Neural crest cell (in vitro differentiated cells): ENCODE data around the gene HDAC4. TPM values are rescaled to one million over a fixed set of nuclear protein-coding genes. Genes with fewer than 3 reads are reported as not detected.
A peak's percentile ranks its signal among the peaks of the same experiment; 100 is the strongest.

Source experiments
- DNase-seq: peaks from one replicate; pipeline ENCODE4 v3.0.0; 2021; ENCODE audit warnings: low read depth, mixed read lengths, low spot score
- H3K27ac Mint-ChIP-seq: one replicate; pipeline ENCODE4 v1.8.0; 2021; ENCODE audit warnings: mild to moderate bottlenecking, mixed read lengths; ENCODE audit not compliant: unreplicated experiment
- H3K27me3 Mint-ChIP-seq: 2 replicates; pipeline ENCODE4 v1.8.0; 2021; ENCODE audit warnings: low read depth, mild to moderate bottlenecking, mixed read lengths
- H3K36me3 Mint-ChIP-seq: 2 replicates; pipeline ENCODE4 v1.8.0; 2021; ENCODE audit warnings: low read depth, mild to moderate bottlenecking, mixed read lengths
- H3K4me1 Mint-ChIP-seq: 2 replicates; pipeline ENCODE4 v1.8.0; 2021; ENCODE audit warnings: mixed read lengths
- H3K4me3 Mint-ChIP-seq: one replicate; pipeline ENCODE4 v1.8.0; 2021; ENCODE audit warnings: mild to moderate bottlenecking, mixed read lengths
- H3K9me3 Mint-ChIP-seq: 2 replicates; pipeline ENCODE4 v1.8.0; 2021; ENCODE audit warnings: mixed read lengths
- CTCF ChIP-seq: fragments of 200-600 bp; sonication (generic); conservative IDR thresholded peaks from 2 replicates; pipeline ENCODE4 v1.5.0; 2021; ENCODE audit warnings: antibody characterized with exemption, mild to moderate bottlenecking
- total RNA-seq: library from RNA; stranded (reverse); gene quantifications from 2 replicates; pipeline ENCODE4 v1.2.1, GENCODE V29; 2021

Gene HDAC4
- total RNA-seq, 1 donor from 2014 or later: 52.1 TPM

- no peak overlapping the region for H3K27ac Mint-ChIP-seq
- DNase-seq: no peak
Observed at GRCh38 chr2:239388236-239389151, 12.3 kb downstream of the HDAC4 start.

GRCh38 chr2:239387811-239388210 is 13.0 kb downstream of the HDAC4 start:
- Mint-ChIP-seq H3K27me3 (no peaks in the 10 kb centered on the region), H3K9me3 (no peaks in the 10 kb centered on the region), H3K4me1 (peaks cover 21% of the 10 kb centered on the region), H3K27ac (no peak overlapping the region), H3K4me3 (no peak overlapping the region), H3K36me3 (peaks cover 23% of the 10 kb centered on the region)
- DNase-seq: no peak
- TF ChIP-seq CTCF: no peak

More at GRCh38 chr2:239388236-239389151, 12.3 kb downstream of the HDAC4 start:
- no peak overlapping the region for H3K4me3 Mint-ChIP-seq
- H3K9me3 Mint-ChIP-seq: no peaks in the 10 kb centered on the region
- peaks cover 22% of the 10 kb centered on the region for H3K4me1 Mint-ChIP-seq
- TF ChIP-seq CTCF: no peak
- H3K27me3 Mint-ChIP-seq: no peaks in the 10 kb centered on the region
- peaks cover 19% of the 10 kb centered on the region for H3K36me3 Mint-ChIP-seq

- Mint-ChIP-seq H3K27me3 (no peaks in the 10 kb centered on the region), H3K27ac (peak overlapping the region; percentile 83), H3K9me3 (no peaks in the 10 kb centered on the region), H3K4me3 (no peak overlapping the region), H3K4me1 (peaks cover 26% of the 10 kb centered on the region), H3K36me3 (peaks cover 23% of the 10 kb centered on the region)
- no peak for TF ChIP-seq CTCF
- DNase-seq: no peak
Observed at GRCh38 chr2:239386872-239387445, 13.9 kb downstream of the HDAC4 start.

- Mint-ChIP-seq H3K4me1 (peaks cover 30% of the 10 kb centered on the region), H3K27me3 (no peaks in the 10 kb centered on the region), H3K27ac (peak overlapping the region; percentile 81), H3K36me3 (peaks cover 23% of the 10 kb centered on the region), H3K9me3 (no peaks in the 10 kb centered on the region), H3K4me3 (no peak overlapping the region)
- DNase-seq: no peak
- TF ChIP-seq CTCF: no peak
Observed at GRCh38 chr2:239386001-239386670, 14.7 kb downstream of the HDAC4 start.

- H3K4me1 Mint-ChIP-seq: peaks cover 37% of the 10 kb centered on the region
- peak overlapping the region; percentile 84 for H3K27ac Mint-ChIP-seq
- DNase-seq: no peak
Observed at GRCh38 chr2:239385096-239386000, 15.5 kb downstream of the HDAC4 start.

More at GRCh38 chr2:239385096-239386000, 15.5 kb downstream of the HDAC4 start:
- no peak overlapping the region for H3K4me3 Mint-ChIP-seq
- TF ChIP-seq CTCF: no peak
- H3K9me3 Mint-ChIP-seq: no peaks in the 10 kb centered on the region
- peaks cover 25% of the 10 kb centered on the region for H3K36me3 Mint-ChIP-seq
- H3K27me3 Mint-ChIP-seq: no peaks in the 10 kb centered on the region
